Spleen (tissue), 11 donors: ENCODE data around the gene SLC5A5. TPM values are rescaled to one million over a fixed set of nuclear protein-coding genes. Genes with fewer than 3 reads are reported as not detected.
A peak's percentile ranks its signal among the peaks of the same experiment; 100 is the strongest.

Experiments
- DNase-seq: peaks from one replicate; pipeline ENCODE4 v3.0.0-alpha.2; 2020
- H3K27ac ChIP-seq, 8 donors: fragments of 200-600 bp; sonication (generic) in 7 of 8; 1 replicate in 4 of 8; 2 replicates in 4 of 8; pipeline versions ENCODE4 v1.5.0 to v1.8.0; 2016 to 2021; ENCODE audit warnings: inconsistent platforms in 4 of 8, mild to moderate bottlenecking in 4 of 8, moderate library complexity in 1 of 8
- H3K27me3 ChIP-seq, 7 donors: fragments of 200-600 bp; sonication (generic) in 6 of 7; replicated peaks in 1 of 7; 1 replicate in 4 of 7; 2 replicates in 3 of 7; pipeline versions ENCODE4 v1.5.0 to v1.8.0; 2016 to 2021; ENCODE audit warnings: inconsistent platforms in 3 of 7, mild to moderate bottlenecking in 1 of 7
- H3K36me3 ChIP-seq, 6 donors: fragments of 200-600 bp; sonication (generic) in 5 of 6; 1 replicate in 4 of 6; 2 replicates in 2 of 6; pipeline versions ENCODE4 v1.5.0 to v1.8.0; 2016 to 2021; ENCODE audit warnings: inconsistent platforms in 2 of 6
- H3K4me1 ChIP-seq, 6 donors: fragments of 200-600 bp; sonication (generic) in 5 of 6; 1 replicate in 3 of 6; 2 replicates in 3 of 6; pipeline versions ENCODE4 v1.5.0 to v1.8.0; 2016 to 2021; ENCODE audit warnings: inconsistent platforms in 3 of 6
- H3K4me3 ChIP-seq, 8 donors: fragments of 200-600 bp; sonication (generic) in 7 of 8; 1 replicate in 4 of 8; 2 replicates in 4 of 8; pipeline versions ENCODE4 v1.5.0 to v1.8.0; 2016 to 2021; ENCODE audit warnings: inconsistent platforms in 4 of 8, mild to moderate bottlenecking in 4 of 8, moderate library complexity in 2 of 8
- H3K9me3 ChIP-seq, 8 donors: fragments of 200-600 bp; sonication (generic) in 7 of 8; 1 replicate in 4 of 8; 2 replicates in 4 of 8; pipeline versions ENCODE4 v1.5.0 to v1.8.0; 2016 to 2021; ENCODE audit warnings: inconsistent platforms in 4 of 8
- CTCF ChIP-seq, 11 experiments: fragments of 200-600 bp in 7 of 11; fragments of 450-650 bp in 4 of 11; sonication (generic) in 4 of 11; IDR thresholded peaks in 8 of 11; conservative IDR thresholded peaks in 3 of 11; 1 replicate in 7 of 11; 2 replicates in 4 of 11; pipeline versions ENCODE4 v1.4.0 to v1.8.0; 2016 to 2021; ENCODE audit warnings: antibody characterized with exemption in 11 of 11, inconsistent platforms in 4 of 11, mild to moderate bottlenecking in 1 of 11
- POLR2A ChIP-seq, 3 donors: fragments of 450-650 bp; IDR thresholded peaks; one replicate each; pipeline ENCODE4 v1.5.1; 2017; ENCODE audit warnings: antibody characterized with exemption in 3 of 3, mild to moderate bottlenecking in 1 of 3
- POLR2AphosphoS5 ChIP-seq, 3 donors: sonication (generic); formaldehyde crosslinking; IDR thresholded peaks; one replicate each; pipeline ENCODE4 v1.5.1; 2017; ENCODE audit warnings: antibody characterized with exemption in 3 of 3
- WGBS, 5 donors: extraction: QIAGEN DNeasy Blood & Tissue Kit in 3 of 5; methylation state at CpG; one replicate each; pipeline versions ENCODE4 v1.1.5 to v1.1.7; 2013 to 2018; 5-methylcytosine and 5-hydroxymethylcytosine counted together
- intact Hi-C: fragments of 100-400 bp; cut with DNase I; formaldehyde crosslinking; loops from one replicate; pipeline ENCODE4 v1.15.0; 2023; ENCODE audit warnings: low total_unique reads
- polyA plus RNA-seq, 3 donors: library from polyadenylated mRNA; stranded (reverse); fragments of 200-250 nt; gene quantifications; one replicate each; pipeline ENCODE4 v1.2.1, GENCODE V29; 2013
- total RNA-seq, 7 donors: library from RNA; depleted of rRNA in 3 of 7; stranded (reverse); fragments of >200 nt in 3 of 7; fragmentation: NEBNext Ultra II Directional in 4 of 7; extraction: Animal tissue kit (Norgen Biotek cat#: 25700) in 4 of 7; gene quantifications; one replicate each; pipeline versions ENCODE4 v1.1.0 to v1.2.1, GENCODE V29; 2016 to 2021
- donor health status: healthy with polysubstance abuse.
- donor health status: DM: no; HTN: no; CAD: no; lungs with moderate emphysema.
- donor health status: DM: no; HTN: no; CAD: no.
- donor health status: Bipolar disorder and iron deficiency.
- donor health status: healthy.
- donor health status: DM: no; HTN: no; CAD: no.
- donor health status: DM: yes; HTN: yes; CAD: no.

Gene SLC5A5
- total and polyA plus RNA-seq, 10 donors, result 0.19 to 0.52 (median 0.31) TPM; not detected in 2

- no peak for TF ChIP-seq POLR2A (IDR thresholded peaks at IDR 0.05)
- peak in 1 of 3 donors; percentile 10 for TF ChIP-seq POLR2AphosphoS5 (IDR thresholded peaks at IDR 0.05)
Observed at GRCh38 chr19:17842663-17843291, 29.0 kb upstream of the SLC5A5 start.

GRCh38 chr19:17843292-17843827 lies 28.4 kb upstream of the SLC5A5 start:
- TF ChIP-seq POLR2AphosphoS5 (IDR thresholded peaks at IDR 0.05), result no peak
- TF ChIP-seq CTCF (IDR thresholded peaks at IDR 0.05 in 8 of 11, conservative IDR thresholded peaks at IDR 0.05 in 3 of 11), result no peak
- TF ChIP-seq POLR2A (IDR thresholded peaks at IDR 0.05), result no peak
- DNase-seq, result no peak
- H3K9me3 ChIP-seq, result no peaks in the 10 kb centered on the region
- peak overlapping the region in 3 of 8 donors; percentile 98 to 100 (median 98) for H3K27ac ChIP-seq
- WGBS, 5 donors, result 78 to 88% (median 83%) methylated on average over 8 to 9 of the region's 9 CpGs
- H3K27me3 ChIP-seq, result no peaks in the 10 kb centered on the region
- H3K36me3 ChIP-seq, result peaks cover 4 to 63% (median 59%) of the 10 kb centered on the region in 6 donors
- peaks cover 25 to 70% (median 53%) of the 10 kb centered on the region in 6 donors for H3K4me1 ChIP-seq
- no peak overlapping the region for H3K4me3 ChIP-seq
- intact Hi-C loops, result no loop called here

More at GRCh38 chr19:17842663-17843291, 29.0 kb upstream of the SLC5A5 start:
- Histone ChIP-seq H3K4me3 (peak overlapping the region in 1 of 8 donors; percentile 10), H3K4me1 (peaks cover 20 to 64% (median 48%) of the 10 kb centered on the region in 6 donors), H3K9me3 (no peaks in the 10 kb centered on the region), H3K27me3 (no peaks in the 10 kb centered on the region), H3K27ac (peak overlapping the region in 3 of 8 donors; percentile 21 to 100 (median 98)), H3K36me3 (peaks cover 4 to 69% (median 65%) of the 10 kb centered on the region in 6 donors)
- intact Hi-C loops, result no loop called here
- 76 to 96% (median 93%) methylated on average over 8 to 20 of the region's 20 CpGs for WGBS, 5 donors
- DNase-seq, result peak; percentile 73

GRCh38 chr19:17843908-17844490 lies 27.7 kb upstream of the SLC5A5 start:
- Histone ChIP-seq H3K27ac (peak overlapping the region in 3 of 8 donors; percentile 98 to 100 (median 98)), H3K36me3 (peaks cover 4 to 57% (median 53%) of the 10 kb centered on the region in 6 donors), H3K9me3 (no peaks in the 10 kb centered on the region), H3K4me3 (peak overlapping the region in 1 of 8 donors; percentile 5), H3K27me3 (no peaks in the 10 kb centered on the region), H3K4me1 (peaks cover 30 to 76% (median 60%) of the 10 kb centered on the region in 6 donors)
- TF ChIP-seq CTCF (IDR thresholded peaks at IDR 0.05 in 8 of 11, conservative IDR thresholded peaks at IDR 0.05 in 3 of 11) (no peak), POLR2A (IDR thresholded peaks at IDR 0.05) (no peak), POLR2AphosphoS5 (IDR thresholded peaks at IDR 0.05) (no peak)
- no peak for DNase-seq
- intact Hi-C loops, result no loop called here
- WGBS, 5 donors, result 79 to 94% (median 88%) methylated on average over 11 to 14 of the region's 14 CpGs

- H3K27me3 ChIP-seq, result no peaks in the 10 kb centered on the region
- H3K4me3 ChIP-seq, result peak overlapping the region; percentile 34 to 86 (median 58)
- peak overlapping the region in 7 of 8 donors; percentile 94 to 100 (median 98) for H3K27ac ChIP-seq
- peaks cover 3 to 36% (median 31%) of the 10 kb centered on the region in 6 donors for H3K36me3 ChIP-seq
- DNase-seq, result peak; percentile 74
- intact Hi-C loops, result no loop called here
- peaks cover 52 to 98% (median 81%) of the 10 kb centered on the region in 6 donors for H3K4me1 ChIP-seq
- TF ChIP-seq POLR2AphosphoS5 (IDR thresholded peaks at IDR 0.05), result peak in 1 of 3 donors; percentile 28
- no peak for TF ChIP-seq POLR2A (IDR thresholded peaks at IDR 0.05)
- no peaks in the 10 kb centered on the region for H3K9me3 ChIP-seq
- WGBS, 5 donors, result 27 to 53% (median 42%) methylated on average over 8 of the region's 8 CpGs
Observed at GRCh38 chr19:17846146-17846545, 25.6 kb upstream of the SLC5A5 start.
